ENCODE measurements around the gene PTPDC1.

GRCh38 chr9:94128580-94128979 is 44.3 kb downstream of the PTPDC1 start:
- TF ChIP-seq CTCF (IDR thresholded peaks at IDR 0.05) (no peak), EZH2 (IDR thresholded peaks at IDR 0.05; ENCODE audit: borderline replicate concordance, insufficient read depth, low read depth, low read length, poor library complexity, severe bottlenecking) (no peak)
